B cell (primary cell): ENCODE results near the gene AKAP6.

Source experiments
- CTCF ChIP-seq: fragments of 200-600 bp; IDR thresholded peaks from one replicate; pipeline ENCODE4 v1.8.0; 2022; ENCODE audit warnings: antibody characterized with exemption, mild to moderate bottlenecking
- EZH2 ChIP-seq: IDR thresholded peaks from 2 replicates; pipeline ENCODE4 v1.6.1; 2012; ENCODE audit warnings: borderline replicate concordance, low read depth, mild to moderate bottlenecking, moderate library complexity, low read length; ENCODE audit not compliant: insufficient read depth, poor library complexity, severe bottlenecking

GRCh38 chr14:32590157-32590556, 261.1 kb downstream of the AKAP6 start:
- no peak for TF ChIP-seq CTCF
- TF ChIP-seq EZH2, result no peak
